ACC112 (cell line): Measurements from ENCODE around the gene BASP1.

Experiments
- H2AFZ ChIP-seq: fragments of 200-600 bp; sonication (generic); one replicate; pipeline ENCODE4 v1.6.0; 2017; ENCODE audit warnings: antibody characterized with exemption, low read length; ENCODE audit not compliant: unreplicated experiment
- H3K27ac ChIP-seq: fragments of 200-600 bp; sonication (generic); 2 replicates; pipeline ENCODE4 v1.5.1; 2014; ENCODE audit warnings: low read depth, mild to moderate bottlenecking, antibody characterized with exemption, low read length, moderate library complexity
- H3K27me3 ChIP-seq: fragments of 200-600 bp; sonication (generic); 2 replicates; pipeline ENCODE4 v1.6.1; 2014; ENCODE audit warnings: mild to moderate bottlenecking, antibody characterized with exemption, low read length, moderate library complexity, mixed read lengths; ENCODE audit not compliant: insufficient read depth
- H3K36me3 ChIP-seq: fragments of 200-600 bp; sonication (generic); 2 replicates; pipeline ENCODE4 v1.6.1; 2016; ENCODE audit warnings: mild to moderate bottlenecking, antibody characterized with exemption, low read length, moderate library complexity, mixed read lengths; ENCODE audit not compliant: insufficient read depth
- H3K4me1 ChIP-seq: fragments of 200-600 bp; sonication (generic); one replicate; pipeline ENCODE4 v1.6.1; 2016; ENCODE audit warnings: low read length, mixed read lengths; ENCODE audit not compliant: insufficient read depth, unreplicated experiment, control insufficient read depth
- H3K4me3 ChIP-seq: fragments of 200-600 bp; sonication (generic); 2 replicates; pipeline ENCODE4 v1.5.1; 2014; ENCODE audit warnings: mild to moderate bottlenecking, low read depth, low read length
- H3K79me2 ChIP-seq: fragments of 200-600 bp; sonication (generic); one replicate; pipeline ENCODE4 v1.6.0; 2016; ENCODE audit warnings: low read length; ENCODE audit not compliant: control insufficient read depth, unreplicated experiment, insufficient read depth

BASP1 gene, protein sequence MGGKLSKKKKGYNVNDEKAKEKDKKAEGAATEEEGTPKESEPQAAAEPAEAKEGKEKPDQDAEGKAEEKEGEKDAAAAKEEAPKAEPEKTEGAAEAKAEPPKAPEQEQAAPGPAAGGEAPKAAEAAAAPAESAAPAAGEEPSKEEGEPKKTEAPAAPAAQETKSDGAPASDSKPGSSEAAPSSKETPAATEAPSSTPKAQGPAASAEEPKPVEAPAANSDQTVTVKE

DNA sequence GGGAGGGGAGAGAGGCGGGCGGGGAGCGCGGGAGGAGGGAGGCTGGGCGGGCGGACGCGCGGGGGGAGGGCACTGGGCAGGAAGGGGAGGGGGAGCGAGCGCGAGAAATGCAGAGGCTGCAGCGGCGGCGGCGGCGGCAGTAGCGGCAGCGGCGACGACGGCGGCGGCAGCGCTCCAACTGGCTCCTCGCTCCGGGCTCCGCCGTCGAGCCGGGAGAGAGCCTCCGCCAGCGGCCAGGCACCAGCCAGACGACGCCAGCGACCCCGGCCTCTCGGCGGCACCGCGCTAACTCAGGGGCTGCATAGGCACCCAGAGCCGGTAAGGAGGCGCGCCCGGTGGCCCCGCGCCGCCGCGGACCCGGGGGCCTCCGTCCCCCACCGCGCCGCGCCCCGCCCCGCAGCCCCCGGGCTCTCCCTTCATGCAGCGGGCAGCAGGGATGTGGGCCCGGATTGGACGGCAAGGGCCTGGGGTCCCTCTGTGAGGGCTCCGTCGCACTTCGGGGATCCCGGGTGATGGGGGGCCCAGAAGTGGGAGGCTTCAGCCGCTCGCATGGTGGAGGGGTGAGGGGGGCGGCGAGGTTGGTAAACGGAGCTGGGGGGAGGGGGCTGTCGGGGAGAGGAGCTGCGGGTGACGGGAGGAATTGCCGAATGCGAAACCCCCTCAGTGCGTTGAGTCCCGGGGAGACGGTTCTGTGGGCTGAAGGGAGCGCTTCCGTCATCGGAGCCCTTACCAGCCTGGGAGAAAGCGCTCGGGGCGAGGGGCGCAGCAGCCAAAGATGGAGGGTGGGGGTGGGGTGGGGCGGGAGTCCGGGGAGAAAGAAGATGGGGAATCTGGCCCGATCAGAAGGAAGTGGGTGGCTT is at the start of gene BASP1:
Gene BASP1, plus strand, starts transcription at position 139 of the 860 bp plus-strand sequence. CDS start 57,586 bp downstream, outside the sequence.
- Histone ChIP-seq H3K4me3 (peak within 1 kb of the TSS; percentile 97), H3K27me3 (no peaks in the 10 kb centered on the region), H3K36me3 (peaks cover 19% of the 10 kb centered on the region), H2AFZ (peak within 1 kb of the TSS; percentile 82), H3K27ac (peak within 1 kb of the TSS; percentile 83), H3K4me1 (peaks cover 41% of the 10 kb centered on the region), H3K79me2 (peaks cover 53% of the 10 kb centered on the region)

DNA sequence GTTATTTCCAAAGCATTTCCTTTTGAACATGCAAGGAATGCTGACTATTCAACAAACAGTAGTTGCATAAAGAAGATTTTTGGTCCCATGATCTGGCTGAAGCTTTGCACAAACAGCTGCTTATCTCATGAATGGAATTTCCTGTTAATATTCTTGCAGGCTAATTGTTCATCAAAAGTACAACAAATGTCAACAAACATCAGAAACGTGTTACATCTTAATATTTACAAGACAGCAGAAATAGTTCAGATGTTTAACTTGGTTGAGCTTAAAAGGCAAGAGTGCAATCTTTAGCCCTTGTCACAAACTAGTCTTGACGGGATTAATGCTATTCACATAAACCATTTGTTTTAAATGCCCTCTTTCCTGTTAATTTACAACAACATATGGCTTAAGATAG is 47.9 kb upstream of the BASP1 start:
- no peaks in the 10 kb centered on the region for H3K36me3 ChIP-seq
- no peak overlapping the region for H3K4me3 ChIP-seq
- H2AFZ ChIP-seq, result peak overlapping the region; percentile 28
- no peak overlapping the region for H3K27ac ChIP-seq
- H3K4me1 ChIP-seq, result peaks cover 11% of the 10 kb centered on the region
- no peaks in the 10 kb centered on the region for H3K79me2 ChIP-seq
- H3K27me3 ChIP-seq, result no peaks in the 10 kb centered on the region

DNA sequence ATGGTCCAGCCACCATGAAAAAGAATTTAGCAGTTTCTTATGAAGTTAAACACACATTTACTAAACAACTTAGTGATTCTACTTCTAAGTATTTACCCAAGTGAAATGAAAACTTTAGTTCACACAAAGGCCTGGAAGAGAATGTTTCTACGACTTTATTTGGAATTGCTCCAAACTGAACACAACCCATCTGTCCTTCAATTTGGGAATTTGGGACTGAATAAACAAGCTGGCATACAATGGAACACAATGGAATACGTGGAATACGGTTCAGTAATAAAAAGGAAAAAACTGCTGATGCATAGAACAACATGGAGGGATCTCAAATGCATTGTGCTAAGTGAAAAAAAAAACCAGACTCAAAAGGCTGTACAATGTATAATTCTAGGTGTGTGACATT is 44.6 kb upstream of the BASP1 start:
- no peak overlapping the region for H3K27ac ChIP-seq
- H3K79me2 ChIP-seq, result no peaks in the 10 kb centered on the region
- no peak overlapping the region for H3K4me3 ChIP-seq
- peaks cover 11% of the 10 kb centered on the region for H3K4me1 ChIP-seq
- no peak overlapping the region for H2AFZ ChIP-seq
- no peaks in the 10 kb centered on the region for H3K36me3 ChIP-seq
- no peaks in the 10 kb centered on the region for H3K27me3 ChIP-seq

- Histone ChIP-seq H3K4me1 (no peaks in the 10 kb centered on the region), H3K27ac (no peak overlapping the region), H3K27me3 (no peaks in the 10 kb centered on the region), H3K79me2 (no peaks in the 10 kb centered on the region), H2AFZ (no peak overlapping the region), H3K36me3 (no peaks in the 10 kb centered on the region), H3K4me3 (no peak overlapping the region)
Measured at GRCh38 chr5:17174965-17175364, 42.5 kb upstream of the BASP1 start.

DNA sequence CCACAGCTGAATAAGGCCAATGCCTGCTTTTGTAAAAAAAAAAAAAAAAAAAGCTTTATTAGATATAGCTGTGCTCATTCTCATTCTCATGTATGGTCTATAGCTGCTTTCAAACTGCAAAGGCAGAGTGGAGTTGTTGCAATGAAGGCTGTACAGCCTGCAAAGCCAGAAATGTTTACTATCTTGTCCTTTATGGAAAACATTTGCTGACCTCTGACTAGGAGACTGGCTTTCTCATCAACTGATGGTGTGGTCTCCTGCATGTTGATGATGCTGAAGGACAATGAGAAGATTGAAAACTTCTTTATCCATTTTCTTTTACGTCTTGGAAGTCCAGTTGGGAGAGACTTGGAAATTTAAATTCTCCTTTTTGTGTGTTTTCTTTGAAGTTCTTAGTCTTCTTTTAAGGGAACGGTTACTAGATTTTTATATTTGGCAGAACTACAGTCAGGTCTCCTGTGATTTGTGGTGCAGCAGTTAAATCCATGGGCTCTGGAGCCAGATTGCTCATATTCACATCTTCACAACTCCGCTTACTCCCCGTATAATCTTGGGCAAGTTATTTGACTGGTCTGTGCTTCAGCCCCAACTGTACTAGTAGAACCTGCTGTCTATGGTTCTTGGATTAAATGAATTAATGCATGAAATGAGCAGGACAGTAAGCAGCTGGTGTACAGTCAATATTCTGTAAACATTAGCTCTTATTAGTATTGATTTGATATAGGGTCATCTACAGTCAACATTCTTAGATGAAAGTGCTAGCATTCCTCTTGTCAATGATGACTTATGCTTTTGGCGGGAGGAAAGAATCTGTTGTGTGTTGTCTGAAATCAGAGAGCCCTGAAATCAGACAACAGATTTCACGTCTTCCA is 39.7 kb upstream of the BASP1 start:
- Histone ChIP-seq H3K27ac (no peak overlapping the region), H3K27me3 (no peaks in the 10 kb centered on the region), H3K4me1 (peaks cover 22% of the 10 kb centered on the region), H3K4me3 (no peak overlapping the region), H2AFZ (no peak overlapping the region), H3K79me2 (no peaks in the 10 kb centered on the region), H3K36me3 (no peaks in the 10 kb centered on the region)

DNA sequence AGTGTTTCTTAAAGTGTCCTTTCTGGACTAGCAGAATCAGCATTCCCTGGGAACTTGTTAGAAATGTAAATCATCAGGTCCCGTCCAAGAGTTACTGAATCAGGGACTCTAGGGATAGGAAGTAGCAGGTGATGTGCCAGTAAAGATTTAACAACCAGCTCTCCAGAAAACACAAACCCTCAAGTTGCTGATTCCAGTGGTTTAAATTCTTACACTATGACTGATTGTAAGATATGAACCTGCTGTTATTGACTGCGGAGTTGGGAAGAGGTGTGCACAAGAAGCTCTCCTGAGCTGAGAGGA is 39.1 kb upstream of the BASP1 start:
- Histone ChIP-seq H3K36me3 (no peaks in the 10 kb centered on the region), H2AFZ (no peak overlapping the region), H3K4me3 (no peak overlapping the region), H3K27ac (no peak overlapping the region), H3K79me2 (no peaks in the 10 kb centered on the region), H3K4me1 (peaks cover 22% of the 10 kb centered on the region), H3K27me3 (no peaks in the 10 kb centered on the region)

GRCh38 chr5:17180330-17180843 is 37.0 kb upstream of the BASP1 start:
- peak overlapping the region; percentile 45 for H2AFZ ChIP-seq
- no peaks in the 10 kb centered on the region for H3K79me2 ChIP-seq
- H3K4me3 ChIP-seq, result peak overlapping the region; percentile 21; the same call in 1 of the 2 replicates
- H3K4me1 ChIP-seq, result peaks cover 29% of the 10 kb centered on the region
- H3K27ac ChIP-seq, result peak overlapping the region; percentile 91
- H3K27me3 ChIP-seq, result no peaks in the 10 kb centered on the region
- no peaks in the 10 kb centered on the region for H3K36me3 ChIP-seq

- H3K4me3 ChIP-seq, result peak overlapping the region; percentile 21
- peak overlapping the region; percentile 45 for H2AFZ ChIP-seq
- no peaks in the 10 kb centered on the region for H3K36me3 ChIP-seq
- no peaks in the 10 kb centered on the region for H3K27me3 ChIP-seq
- H3K4me1 ChIP-seq, result peaks cover 36% of the 10 kb centered on the region
- H3K27ac ChIP-seq, result peak overlapping the region; percentile 91
- no peaks in the 10 kb centered on the region for H3K79me2 ChIP-seq
Measured at GRCh38 chr5:17180864-17181723, 36.3 kb upstream of the BASP1 start.

- no peaks in the 10 kb centered on the region for H3K79me2 ChIP-seq
- H3K27ac ChIP-seq, result peak overlapping the region; percentile 91
- no peak overlapping the region for H2AFZ ChIP-seq
- no peak overlapping the region for H3K4me3 ChIP-seq
- H3K27me3 ChIP-seq, result no peaks in the 10 kb centered on the region
- H3K36me3 ChIP-seq, result no peaks in the 10 kb centered on the region
- peaks cover 48% of the 10 kb centered on the region for H3K4me1 ChIP-seq
Measured at GRCh38 chr5:17182494-17182893, 34.9 kb upstream of the BASP1 start.

GRCh38 chr5:17182981-17183380 is 34.5 kb upstream of the BASP1 start:
- Histone ChIP-seq H3K27me3 (no peaks in the 10 kb centered on the region), H3K27ac (peak overlapping the region; percentile 91; the same call in 1 of the 2 replicates), H3K4me3 (no peak overlapping the region), H2AFZ (no peak overlapping the region), H3K4me1 (peaks cover 52% of the 10 kb centered on the region), H3K36me3 (no peaks in the 10 kb centered on the region), H3K79me2 (no peaks in the 10 kb centered on the region)
